HEK293 (cell line): Measurements from ENCODE around the gene EIF2B5.

ENCODE experiments used
- EGR2 ChIP-seq: fragments of 450-650 bp; formaldehyde crosslinking; IDR thresholded peaks from 2 replicates; pipeline ENCODE4 v1.5.1; 2016; ENCODE audit warnings: low read depth, missing biosample characterization, missing genetic modification characterization
- GFI1B ChIP-seq: fragments of 450-650 bp; formaldehyde crosslinking; IDR thresholded peaks from 2 replicates; pipeline ENCODE4 v1.5.1; 2016; ENCODE audit warnings: missing biosample characterization, missing genetic modification characterization
- GLIS1 ChIP-seq: fragments of 450-650 bp; formaldehyde crosslinking; IDR thresholded peaks from 2 replicates; pipeline ENCODE4 v1.5.1; 2016; ENCODE audit warnings: missing biosample characterization, missing genetic modification characterization
- KLF9 ChIP-seq: fragments of 450-650 bp; formaldehyde crosslinking; IDR thresholded peaks from 2 replicates; pipeline ENCODE4 v1.5.1; 2016; ENCODE audit warnings: missing biosample characterization, missing genetic modification characterization, low read depth
- MZF1 ChIP-seq: fragments of 450-650 bp; formaldehyde crosslinking; IDR thresholded peaks from 2 replicates; pipeline ENCODE4 v1.5.1; 2017; ENCODE audit warnings: missing biosample characterization, missing genetic modification characterization, borderline replicate concordance
- PRDM1 ChIP-seq: fragments of 450-650 bp; formaldehyde crosslinking; IDR thresholded peaks from 2 replicates; pipeline ENCODE4; 2016; ENCODE audit warnings: missing biosample characterization, missing genetic modification characterization
- SCRT1 ChIP-seq: fragments of 450-650 bp; formaldehyde crosslinking; IDR thresholded peaks from 2 replicates; pipeline ENCODE4 v1.5.1; 2016; ENCODE audit warnings: missing biosample characterization, missing genetic modification characterization, borderline replicate concordance
- ZFP37 ChIP-seq: fragments of 450-650 bp; formaldehyde crosslinking; IDR thresholded peaks from 2 replicates; pipeline ENCODE4 v1.5.1; 2016; ENCODE audit warnings: missing biosample characterization, missing genetic modification characterization
- ZIC2 ChIP-seq: fragments of 450-650 bp; formaldehyde crosslinking; IDR thresholded peaks from 2 replicates; pipeline ENCODE4 v1.5.1; 2016; ENCODE audit warnings: missing biosample characterization, missing genetic modification characterization
- ZNF132 ChIP-seq: fragments of 450-650 bp; formaldehyde crosslinking; IDR thresholded peaks from 2 replicates; pipeline ENCODE4 v1.5.1; 2017; ENCODE audit warnings: missing biosample characterization, missing genetic modification characterization, borderline replicate concordance
- ZNF174 ChIP-seq: fragments of 450-650 bp; formaldehyde crosslinking; IDR thresholded peaks from 2 replicates; pipeline ENCODE4 v1.5.0; 2017; ENCODE audit warnings: missing biosample characterization, mild to moderate bottlenecking, missing genetic modification characterization
- ZNF214 ChIP-seq: fragments of 450-650 bp; formaldehyde crosslinking; IDR thresholded peaks from 2 replicates; pipeline ENCODE4 v1.5.1; 2017; ENCODE audit warnings: missing biosample characterization, mild to moderate bottlenecking, missing genetic modification characterization, borderline replicate concordance
- ZNF23 ChIP-seq: fragments of 450-650 bp; formaldehyde crosslinking; IDR thresholded peaks from 2 replicates; pipeline ENCODE4 v1.5.1; 2016; ENCODE audit warnings: missing biosample characterization, missing genetic modification characterization, borderline replicate concordance
- ZNF24 ChIP-seq: fragments of 450-650 bp; formaldehyde crosslinking; IDR thresholded peaks from 2 replicates; pipeline ENCODE4 v1.5.1; 2016; ENCODE audit warnings: missing biosample characterization, missing genetic modification characterization
- ZNF274 ChIP-seq, 2 experiments: fragments of 200-500 bp in 1 of 2; fragments of 450-650 bp in 1 of 2; sonication (Bioruptor generic) in 1 of 2; formaldehyde crosslinking in 1 of 2; IDR thresholded peaks; 2 replicates each; pipeline versions ENCODE4 v1.5.1 to v1.6.1; 2014 to 2016; ENCODE audit warnings: borderline replicate concordance in 1 of 2, inconsistent platforms in 1 of 2, low read length in 1 of 2, missing biosample characterization in 1 of 2, missing genetic modification characterization in 1 of 2
- ZNF354C ChIP-seq: fragments of 450-650 bp; formaldehyde crosslinking; IDR thresholded peaks from 2 replicates; pipeline ENCODE4 v1.5.1; 2016; ENCODE audit warnings: missing biosample characterization, missing genetic modification characterization, low read depth, borderline replicate concordance
- ZNF423 ChIP-seq: fragments of 450-650 bp; formaldehyde crosslinking; IDR thresholded peaks from 2 replicates; pipeline ENCODE4 v1.5.1; 2016; ENCODE audit warnings: missing biosample characterization, missing genetic modification characterization
- ZNF488 ChIP-seq: fragments of 450-650 bp; formaldehyde crosslinking; IDR thresholded peaks from 2 replicates; pipeline ENCODE4 v1.5.1; 2016; ENCODE audit warnings: missing biosample characterization, missing genetic modification characterization
- ZNF555 ChIP-seq: fragments of 450-650 bp; formaldehyde crosslinking; conservative IDR thresholded peaks from 2 replicates; pipeline ENCODE4 v1.5.1; 2017; ENCODE audit warnings: missing biosample characterization, mild to moderate bottlenecking, missing genetic modification characterization, inconsistent platforms
- ZNF585B ChIP-seq: fragments of 450-650 bp; formaldehyde crosslinking; IDR thresholded peaks from 2 replicates; pipeline ENCODE4 v1.5.1; 2016; ENCODE audit warnings: missing biosample characterization, missing genetic modification characterization
- ZNF610 ChIP-seq: fragments of 450-650 bp; formaldehyde crosslinking; IDR thresholded peaks from 2 replicates; pipeline ENCODE4 v1.5.1; 2016; ENCODE audit warnings: missing biosample characterization, missing genetic modification characterization, borderline replicate concordance
- ZNF664 ChIP-seq: fragments of 450-650 bp; formaldehyde crosslinking; IDR thresholded peaks from 2 replicates; pipeline ENCODE4 v1.5.1; 2016; ENCODE audit warnings: missing biosample characterization, missing genetic modification characterization
- ZNF701 ChIP-seq: fragments of 450-650 bp; formaldehyde crosslinking; IDR thresholded peaks from 2 replicates; pipeline ENCODE4 v1.5.1; 2016; ENCODE audit warnings: missing biosample characterization, missing genetic modification characterization
- ZNF76 ChIP-seq: fragments of 450-650 bp; formaldehyde crosslinking; IDR thresholded peaks from 2 replicates; pipeline ENCODE4; 2016; ENCODE audit warnings: low read depth, missing biosample characterization, missing genetic modification characterization, borderline replicate concordance
- ZNF792 ChIP-seq: fragments of 450-650 bp; formaldehyde crosslinking; IDR thresholded peaks from 2 replicates; pipeline ENCODE4 v1.5.1; 2016; ENCODE audit warnings: missing biosample characterization, missing genetic modification characterization
- TF ChIP-seq, protein P1 (sequence below): fragments of 450-650 bp; formaldehyde crosslinking; IDR thresholded peaks from 2 replicates; pipeline ENCODE4 v1.5.1; 2016; ENCODE audit warnings: missing biosample characterization, missing genetic modification characterization
- TF ChIP-seq, protein P2 (sequence below): fragments of 450-650 bp; formaldehyde crosslinking; IDR thresholded peaks from 2 replicates; pipeline ENCODE4 v1.5.1; 2016; ENCODE audit warnings: missing biosample characterization, missing genetic modification characterization
- TF ChIP-seq, protein P3 (sequence below): fragments of 450-650 bp; formaldehyde crosslinking; IDR thresholded peaks from 2 replicates; pipeline ENCODE4 v1.5.1; 2017; ENCODE audit warnings: missing biosample characterization, missing genetic modification characterization
- TF ChIP-seq, protein P4 (sequence below): fragments of 450-650 bp; formaldehyde crosslinking; IDR thresholded peaks from 2 replicates; pipeline ENCODE4 v1.5.1; 2016; ENCODE audit warnings: missing biosample characterization, missing genetic modification characterization
- TF ChIP-seq, protein P5 (sequence below): fragments of 450-650 bp; formaldehyde crosslinking; IDR thresholded peaks from 2 replicates; pipeline ENCODE4 v1.5.1; 2017; ENCODE audit warnings: missing biosample characterization, missing genetic modification characterization

EIF2B5 gene

GRCh38 chr3:184154885-184155643 lies 19.9 kb downstream of the EIF2B5 start, which contains the start of gene DVL3 (continued):
- TF ChIP-seq, protein P1, sequence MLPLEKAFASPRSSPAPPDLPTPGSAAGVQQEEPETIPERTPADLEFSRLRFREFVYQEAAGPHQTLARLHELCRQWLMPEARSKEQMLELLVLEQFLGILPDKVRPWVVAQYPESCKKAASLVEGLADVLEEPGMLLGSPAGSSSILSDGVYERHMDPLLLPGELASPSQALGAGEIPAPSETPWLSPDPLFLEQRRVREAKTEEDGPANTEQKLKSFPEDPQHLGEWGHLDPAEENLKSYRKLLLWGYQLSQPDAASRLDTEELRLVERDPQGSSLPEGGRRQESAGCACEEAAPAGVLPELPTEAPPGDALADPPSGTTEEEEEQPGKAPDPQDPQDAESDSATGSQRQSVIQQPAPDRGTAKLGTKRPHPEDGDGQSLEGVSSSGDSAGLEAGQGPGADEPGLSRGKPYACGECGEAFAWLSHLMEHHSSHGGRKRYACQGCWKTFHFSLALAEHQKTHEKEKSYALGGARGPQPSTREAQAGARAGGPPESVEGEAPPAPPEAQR (tag by site-specific recombination): no peak
- TF ChIP-seq, protein P2, sequence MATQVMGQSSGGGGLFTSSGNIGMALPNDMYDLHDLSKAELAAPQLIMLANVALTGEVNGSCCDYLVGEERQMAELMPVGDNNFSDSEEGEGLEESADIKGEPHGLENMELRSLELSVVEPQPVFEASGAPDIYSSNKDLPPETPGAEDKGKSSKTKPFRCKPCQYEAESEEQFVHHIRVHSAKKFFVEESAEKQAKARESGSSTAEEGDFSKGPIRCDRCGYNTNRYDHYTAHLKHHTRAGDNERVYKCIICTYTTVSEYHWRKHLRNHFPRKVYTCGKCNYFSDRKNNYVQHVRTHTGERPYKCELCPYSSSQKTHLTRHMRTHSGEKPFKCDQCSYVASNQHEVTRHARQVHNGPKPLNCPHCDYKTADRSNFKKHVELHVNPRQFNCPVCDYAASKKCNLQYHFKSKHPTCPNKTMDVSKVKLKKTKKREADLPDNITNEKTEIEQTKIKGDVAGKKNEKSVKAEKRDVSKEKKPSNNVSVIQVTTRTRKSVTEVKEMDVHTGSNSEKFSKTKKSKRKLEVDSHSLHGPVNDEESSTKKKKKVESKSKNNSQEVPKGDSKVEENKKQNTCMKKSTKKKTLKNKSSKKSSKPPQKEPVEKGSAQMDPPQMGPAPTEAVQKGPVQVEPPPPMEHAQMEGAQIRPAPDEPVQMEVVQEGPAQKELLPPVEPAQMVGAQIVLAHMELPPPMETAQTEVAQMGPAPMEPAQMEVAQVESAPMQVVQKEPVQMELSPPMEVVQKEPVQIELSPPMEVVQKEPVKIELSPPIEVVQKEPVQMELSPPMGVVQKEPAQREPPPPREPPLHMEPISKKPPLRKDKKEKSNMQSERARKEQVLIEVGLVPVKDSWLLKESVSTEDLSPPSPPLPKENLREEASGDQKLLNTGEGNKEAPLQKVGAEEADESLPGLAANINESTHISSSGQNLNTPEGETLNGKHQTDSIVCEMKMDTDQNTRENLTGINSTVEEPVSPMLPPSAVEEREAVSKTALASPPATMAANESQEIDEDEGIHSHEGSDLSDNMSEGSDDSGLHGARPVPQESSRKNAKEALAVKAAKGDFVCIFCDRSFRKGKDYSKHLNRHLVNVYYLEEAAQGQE (tag by site-specific recombination): no peak
- TF ChIP-seq ZNF555 (no peak), EGR2 (tag by site-specific recombination) (no peak), SCRT1 (tag by site-specific recombination) (no peak), ZNF610 (tag by site-specific recombination) (no peak), MZF1 (no peak), PRDM1 (tag by site-specific recombination) (no peak), ZNF76 (tag by site-specific recombination) (peak; percentile 38; the same call in 1 of the 2 replicates), ZNF274 (IDR thresholded peaks at IDR 0.05; ENCODE audit: low read length) (no peak), ZNF274 (tag by site-specific recombination; IDR thresholded peaks at IDR 0.05; ENCODE audit: borderline replicate concordance) (no peak), ZNF354C (tag by site-specific recombination) (no peak), ZNF132 (tag by site-specific recombination) (no peak), ZNF23 (tag by site-specific recombination) (no peak), ZNF792 (tag by site-specific recombination) (no peak), ZNF214 (no peak), ZNF585B (tag by site-specific recombination) (no peak), GFI1B (tag by site-specific recombination) (no peak), GLIS1 (tag by site-specific recombination) (no peak), ZNF664 (tag by site-specific recombination) (no peak), KLF9 (tag by site-specific recombination) (peak; percentile 62), ZNF423 (tag by site-specific recombination) (no peak), ZNF701 (no peak), ZNF24 (tag by site-specific recombination) (no peak), ZIC2 (tag by site-specific recombination) (no peak), ZNF174 (no peak), ZNF488 (tag by site-specific recombination) (no peak), ZFP37 (tag by site-specific recombination) (0 out of 2 replicates have a peak, but pooled peaks have one; percentile 40)
- TF ChIP-seq, protein P3, sequence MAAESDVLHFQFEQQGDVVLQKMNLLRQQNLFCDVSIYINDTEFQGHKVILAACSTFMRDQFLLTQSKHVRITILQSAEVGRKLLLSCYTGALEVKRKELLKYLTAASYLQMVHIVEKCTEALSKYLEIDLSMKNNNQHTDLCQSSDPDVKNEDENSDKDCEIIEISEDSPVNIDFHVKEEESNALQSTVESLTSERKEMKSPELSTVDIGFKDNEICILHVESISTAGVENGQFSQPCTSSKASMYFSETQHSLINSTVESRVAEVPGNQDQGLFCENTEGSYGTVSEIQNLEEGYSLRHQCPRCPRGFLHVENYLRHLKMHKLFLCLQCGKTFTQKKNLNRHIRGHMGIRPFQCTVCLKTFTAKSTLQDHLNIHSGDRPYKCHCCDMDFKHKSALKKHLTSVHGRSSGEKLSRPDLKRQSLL: no peak
- TF ChIP-seq, protein P4, sequence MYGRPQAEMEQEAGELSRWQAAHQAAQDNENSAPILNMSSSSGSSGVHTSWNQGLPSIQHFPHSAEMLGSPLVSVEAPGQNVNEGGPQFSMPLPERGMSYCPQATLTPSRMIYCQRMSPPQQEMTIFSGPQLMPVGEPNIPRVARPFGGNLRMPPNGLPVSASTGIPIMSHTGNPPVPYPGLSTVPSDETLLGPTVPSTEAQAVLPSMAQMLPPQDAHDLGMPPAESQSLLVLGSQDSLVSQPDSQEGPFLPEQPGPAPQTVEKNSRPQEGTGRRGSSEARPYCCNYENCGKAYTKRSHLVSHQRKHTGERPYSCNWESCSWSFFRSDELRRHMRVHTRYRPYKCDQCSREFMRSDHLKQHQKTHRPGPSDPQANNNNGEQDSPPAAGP (tag by site-specific recombination): no peak
- TF ChIP-seq, protein P5, sequence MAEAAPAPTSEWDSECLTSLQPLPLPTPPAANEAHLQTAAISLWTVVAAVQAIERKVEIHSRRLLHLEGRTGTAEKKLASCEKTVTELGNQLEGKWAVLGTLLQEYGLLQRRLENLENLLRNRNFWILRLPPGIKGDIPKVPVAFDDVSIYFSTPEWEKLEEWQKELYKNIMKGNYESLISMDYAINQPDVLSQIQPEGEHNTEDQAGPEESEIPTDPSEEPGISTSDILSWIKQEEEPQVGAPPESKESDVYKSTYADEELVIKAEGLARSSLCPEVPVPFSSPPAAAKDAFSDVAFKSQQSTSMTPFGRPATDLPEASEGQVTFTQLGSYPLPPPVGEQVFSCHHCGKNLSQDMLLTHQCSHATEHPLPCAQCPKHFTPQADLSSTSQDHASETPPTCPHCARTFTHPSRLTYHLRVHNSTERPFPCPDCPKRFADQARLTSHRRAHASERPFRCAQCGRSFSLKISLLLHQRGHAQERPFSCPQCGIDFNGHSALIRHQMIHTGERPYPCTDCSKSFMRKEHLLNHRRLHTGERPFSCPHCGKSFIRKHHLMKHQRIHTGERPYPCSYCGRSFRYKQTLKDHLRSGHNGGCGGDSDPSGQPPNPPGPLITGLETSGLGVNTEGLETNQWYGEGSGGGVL (tag by site-specific recombination): no peak
